Endodermal cell (in vitro differentiated cells): ENCODE results near the gene BBS12. TPM values are rescaled to one million over a fixed set of nuclear protein-coding genes. Genes with fewer than 3 reads are reported as not detected.

Experiments
- DNase-seq: peaks from one replicate; pipeline ENCODE4 v3.0.0-alpha.2; 2017
- H3K27ac ChIP-seq: 2 replicates; pipeline ENCODE4 v1.5.1; 2013; ENCODE audit warnings: mild to moderate bottlenecking, low read depth, low read length, moderate library complexity
- H3K27me3 ChIP-seq: 2 replicates; pipeline ENCODE4 v1.6.1; 2013; ENCODE audit warnings: mild to moderate bottlenecking, low read length, moderate library complexity; ENCODE audit not compliant: insufficient read depth, control insufficient read depth, poor library complexity, severe bottlenecking
- H3K36me3 ChIP-seq: 2 replicates; pipeline ENCODE4 v1.7.0; 2013; ENCODE audit warnings: mild to moderate bottlenecking, low read length, moderate library complexity; ENCODE audit not compliant: control insufficient read depth, insufficient read depth
- H3K4me1 ChIP-seq: one replicate; pipeline ENCODE4 v1.7.0; 2013; ENCODE audit warnings: low read length; ENCODE audit not compliant: control insufficient read depth, insufficient read depth
- H3K4me3 ChIP-seq: 2 replicates; pipeline ENCODE4 v1.5.1; 2013; ENCODE audit warnings: mild to moderate bottlenecking, low read length, moderate library complexity
- H3K9ac ChIP-seq: 2 replicates; pipeline ENCODE4 v1.6.1; 2013; ENCODE audit warnings: mild to moderate bottlenecking, low read length, moderate library complexity; ENCODE audit not compliant: poor library complexity, severe bottlenecking; ENCODE audit errors: extremely low read depth
- H3K9me3 ChIP-seq: 2 replicates; pipeline ENCODE4 v1.6.1; 2013; ENCODE audit warnings: mild to moderate bottlenecking, low read length, moderate library complexity; ENCODE audit not compliant: control insufficient read depth
- H3K27ac Mint-ChIP-seq: 2 replicates; pipeline ENCODE4 v1.8.0; 2020; ENCODE audit warnings: mixed read lengths
- H3K27me3 Mint-ChIP-seq: 2 replicates; pipeline ENCODE4 v1.8.0; 2021; ENCODE audit warnings: mild to moderate bottlenecking, mixed read lengths; ENCODE audit not compliant: insufficient read depth
- H3K36me3 Mint-ChIP-seq: 2 replicates; pipeline ENCODE4 v1.8.0; 2020; ENCODE audit warnings: low read depth, mixed read lengths
- H3K4me1 Mint-ChIP-seq: 2 replicates; pipeline ENCODE4 v1.8.0; 2020; ENCODE audit warnings: mixed read lengths
- H3K4me3 Mint-ChIP-seq: 2 replicates; pipeline ENCODE4 v1.8.0; 2020; ENCODE audit warnings: mild to moderate bottlenecking, moderate library complexity, mixed read lengths
- H3K9me3 Mint-ChIP-seq: 2 replicates; pipeline ENCODE4 v1.8.0; 2020; ENCODE audit warnings: mild to moderate bottlenecking, mixed read lengths
- WGBS, 2 experiments: methylation state at CpG; one replicate each; pipeline versions ENCODE4 v1.1.5 to v1.1.7; 2013; ENCODE audit warnings: missing lambda C conversion rate in 2 of 2, mixed read lengths in 1 of 2; ENCODE audit not compliant: insufficient coverage in 1 of 2, insufficient read length in 1 of 2; 5-methylcytosine and 5-hydroxymethylcytosine counted together
- total RNA-seq, 2 donors: library from RNA; stranded (reverse); fragmentation: NEBNext Ultra II Directional in 1 of 2; extraction: Animal tissue kit (Norgen Biotek cat#: 25700) in 1 of 2; gene quantifications; 2 replicates in 1 of 2; 3 replicates in 1 of 2; pipeline ENCODE4 v1.2.1, GENCODE V29; 2021
- TF ChIP-seq, protein P1 (sequence below): fragments of 200-600 bp; sonication (generic); conservative IDR thresholded peaks from 2 replicates; pipeline ENCODE4 v1.5.0; 2021; ENCODE audit warnings: antibody characterized with exemption, mild to moderate bottlenecking

Gene BBS12
- total RNA-seq, 2 donors from 2014 or later = 4.1 to 4.2 TPM

DNA sequence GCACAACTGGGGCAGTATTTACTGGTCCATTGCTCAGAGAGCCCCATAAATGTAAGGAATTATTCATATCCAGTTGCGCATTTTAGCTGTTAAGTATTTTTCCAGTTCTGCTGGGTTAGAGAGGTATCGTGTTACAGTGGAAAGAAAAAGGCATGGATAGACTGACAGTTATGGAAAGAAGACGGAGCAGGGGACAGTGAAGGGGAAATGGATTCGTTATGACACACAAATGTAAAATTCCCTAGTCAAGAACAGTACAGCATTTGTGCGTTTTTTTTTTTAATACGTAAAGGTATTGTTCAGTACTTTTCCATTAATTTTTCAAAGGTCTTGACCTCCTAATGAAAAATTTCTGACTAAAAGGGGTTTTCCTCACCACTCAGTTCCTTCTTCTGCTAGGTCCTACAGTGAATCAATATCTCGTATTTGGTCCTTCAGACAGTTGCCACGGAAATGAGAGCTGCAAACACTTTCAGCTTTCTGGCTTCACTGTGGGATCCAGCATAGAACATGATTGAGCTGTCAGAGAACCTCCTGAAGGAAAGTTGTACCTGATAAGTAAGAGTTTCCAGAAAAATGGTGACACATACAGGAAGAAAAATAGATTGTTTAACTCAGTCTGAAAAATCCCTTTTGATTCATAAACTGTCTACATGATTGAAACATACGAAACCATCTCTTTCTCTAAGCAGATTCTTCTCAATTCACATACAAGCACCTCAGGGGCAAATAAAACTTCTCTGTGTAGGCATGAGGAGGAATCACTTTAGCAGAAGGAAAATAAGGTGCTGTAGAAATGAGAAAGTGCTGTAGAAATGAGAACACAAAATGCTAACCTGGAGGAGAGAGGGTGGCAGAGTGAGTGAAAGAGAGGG is 21.8 kb upstream of the BBS12 start:
- no peaks in the 10 kb centered on the region for H3K27me3 Mint-ChIP-seq
- no peak overlapping the region for H3K27ac ChIP-seq
- no peaks in the 10 kb centered on the region for H3K36me3 Mint-ChIP-seq
- peak overlapping the region; percentile 72 for H3K27ac Mint-ChIP-seq
- H3K9ac ChIP-seq = no peak overlapping the region
- H3K4me3 Mint-ChIP-seq = no peak overlapping the region
- H3K36me3 ChIP-seq = no peaks in the 10 kb centered on the region
- no peak for DNase-seq
- no peaks in the 10 kb centered on the region for H3K9me3 ChIP-seq
- H3K4me1 Mint-ChIP-seq = no peaks in the 10 kb centered on the region
- TF ChIP-seq, protein P1, sequence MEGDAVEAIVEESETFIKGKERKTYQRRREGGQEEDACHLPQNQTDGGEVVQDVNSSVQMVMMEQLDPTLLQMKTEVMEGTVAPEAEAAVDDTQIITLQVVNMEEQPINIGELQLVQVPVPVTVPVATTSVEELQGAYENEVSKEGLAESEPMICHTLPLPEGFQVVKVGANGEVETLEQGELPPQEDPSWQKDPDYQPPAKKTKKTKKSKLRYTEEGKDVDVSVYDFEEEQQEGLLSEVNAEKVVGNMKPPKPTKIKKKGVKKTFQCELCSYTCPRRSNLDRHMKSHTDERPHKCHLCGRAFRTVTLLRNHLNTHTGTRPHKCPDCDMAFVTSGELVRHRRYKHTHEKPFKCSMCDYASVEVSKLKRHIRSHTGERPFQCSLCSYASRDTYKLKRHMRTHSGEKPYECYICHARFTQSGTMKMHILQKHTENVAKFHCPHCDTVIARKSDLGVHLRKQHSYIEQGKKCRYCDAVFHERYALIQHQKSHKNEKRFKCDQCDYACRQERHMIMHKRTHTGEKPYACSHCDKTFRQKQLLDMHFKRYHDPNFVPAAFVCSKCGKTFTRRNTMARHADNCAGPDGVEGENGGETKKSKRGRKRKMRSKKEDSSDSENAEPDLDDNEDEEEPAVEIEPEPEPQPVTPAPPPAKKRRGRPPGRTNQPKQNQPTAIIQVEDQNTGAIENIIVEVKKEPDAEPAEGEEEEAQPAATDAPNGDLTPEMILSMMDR = no peak
- no peaks in the 10 kb centered on the region for H3K27me3 ChIP-seq
- H3K4me3 ChIP-seq = no peak overlapping the region
- no peaks in the 10 kb centered on the region for H3K9me3 Mint-ChIP-seq
- WGBS, 2 experiments = 90 to 93% methylated on average over 9 of the region's 9 CpGs
- no peaks in the 10 kb centered on the region for H3K4me1 ChIP-seq

DNA sequence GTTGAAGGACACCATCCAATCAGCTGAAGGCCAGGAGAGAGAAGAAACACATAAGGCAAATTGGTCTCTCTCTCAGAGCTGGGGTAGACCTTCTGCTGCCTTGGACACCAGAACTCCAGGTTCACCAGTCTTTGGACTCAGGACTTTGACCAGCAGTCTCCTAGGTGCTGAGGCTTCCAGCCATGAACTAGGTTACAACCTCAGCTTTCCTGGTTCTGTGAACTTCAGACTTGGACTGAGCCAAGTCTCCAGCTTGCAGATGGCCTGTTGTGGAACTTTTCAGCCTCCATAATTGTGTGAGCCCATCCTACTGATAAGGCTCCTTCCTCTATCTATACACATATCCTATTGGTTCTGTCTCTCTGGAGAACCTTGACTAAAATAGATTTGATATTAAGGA is 20.6 kb upstream of the BBS12 start:
- no peak overlapping the region for H3K4me3 ChIP-seq
- Mint-ChIP-seq H3K9me3 (no peaks in the 10 kb centered on the region), H3K4me3 (no peak overlapping the region), H3K27me3 (no peaks in the 10 kb centered on the region), H3K4me1 (no peaks in the 10 kb centered on the region), H3K27ac (no peak overlapping the region), H3K36me3 (no peaks in the 10 kb centered on the region)
- TF ChIP-seq, protein P1 = no peak
- no peak for DNase-seq
- H3K4me1 ChIP-seq = no peaks in the 10 kb centered on the region
- no peaks in the 10 kb centered on the region for H3K9me3 ChIP-seq
- H3K27ac ChIP-seq = no peak overlapping the region
- H3K27me3 ChIP-seq = no peaks in the 10 kb centered on the region
- H3K9ac ChIP-seq = no peak overlapping the region
- no peaks in the 10 kb centered on the region for H3K36me3 ChIP-seq

DNA sequence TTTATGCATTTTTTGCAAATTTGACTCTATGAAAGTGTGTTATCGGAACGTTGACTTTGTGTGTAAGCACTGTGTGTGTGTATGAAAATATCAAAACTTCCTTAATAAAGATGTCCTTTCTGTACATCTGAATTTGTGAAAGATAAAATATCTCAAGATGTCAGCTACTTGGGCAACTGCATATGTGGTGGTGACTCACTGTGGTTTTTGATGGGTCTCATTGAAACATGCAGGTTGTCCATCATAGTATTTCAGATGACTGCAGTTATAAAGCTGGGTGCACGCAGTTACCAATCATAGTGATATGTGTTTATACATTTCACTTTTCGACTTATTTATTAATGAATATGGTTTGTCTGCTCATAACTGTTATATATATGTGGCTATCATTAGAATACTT is 19.7 kb upstream of the BBS12 start:
- Mint-ChIP-seq H3K27me3 (no peaks in the 10 kb centered on the region), H3K27ac (no peak overlapping the region), H3K4me3 (no peak overlapping the region), H3K36me3 (no peaks in the 10 kb centered on the region), H3K9me3 (no peaks in the 10 kb centered on the region), H3K4me1 (no peaks in the 10 kb centered on the region)
- WGBS, 2 experiments = 91 to 100% methylated on average over 2 to 3 of the region's 4 CpGs
- TF ChIP-seq, protein P1 = no peak
- no peaks in the 10 kb centered on the region for H3K9me3 ChIP-seq
- no peak for DNase-seq
- no peaks in the 10 kb centered on the region for H3K27me3 ChIP-seq
- no peaks in the 10 kb centered on the region for H3K4me1 ChIP-seq
- no peaks in the 10 kb centered on the region for H3K36me3 ChIP-seq
- H3K4me3 ChIP-seq = no peak overlapping the region
- no peak overlapping the region for H3K9ac ChIP-seq
- H3K27ac ChIP-seq = no peak overlapping the region
